ENCODE results near the gene SLC25A10.
"Not testable (repeated sequence)": the region's sequence is repeated elsewhere in the genome, so short reads cannot be mapped to it uniquely, and the experiment has no call there.

SLC25A10 gene

DNA sequence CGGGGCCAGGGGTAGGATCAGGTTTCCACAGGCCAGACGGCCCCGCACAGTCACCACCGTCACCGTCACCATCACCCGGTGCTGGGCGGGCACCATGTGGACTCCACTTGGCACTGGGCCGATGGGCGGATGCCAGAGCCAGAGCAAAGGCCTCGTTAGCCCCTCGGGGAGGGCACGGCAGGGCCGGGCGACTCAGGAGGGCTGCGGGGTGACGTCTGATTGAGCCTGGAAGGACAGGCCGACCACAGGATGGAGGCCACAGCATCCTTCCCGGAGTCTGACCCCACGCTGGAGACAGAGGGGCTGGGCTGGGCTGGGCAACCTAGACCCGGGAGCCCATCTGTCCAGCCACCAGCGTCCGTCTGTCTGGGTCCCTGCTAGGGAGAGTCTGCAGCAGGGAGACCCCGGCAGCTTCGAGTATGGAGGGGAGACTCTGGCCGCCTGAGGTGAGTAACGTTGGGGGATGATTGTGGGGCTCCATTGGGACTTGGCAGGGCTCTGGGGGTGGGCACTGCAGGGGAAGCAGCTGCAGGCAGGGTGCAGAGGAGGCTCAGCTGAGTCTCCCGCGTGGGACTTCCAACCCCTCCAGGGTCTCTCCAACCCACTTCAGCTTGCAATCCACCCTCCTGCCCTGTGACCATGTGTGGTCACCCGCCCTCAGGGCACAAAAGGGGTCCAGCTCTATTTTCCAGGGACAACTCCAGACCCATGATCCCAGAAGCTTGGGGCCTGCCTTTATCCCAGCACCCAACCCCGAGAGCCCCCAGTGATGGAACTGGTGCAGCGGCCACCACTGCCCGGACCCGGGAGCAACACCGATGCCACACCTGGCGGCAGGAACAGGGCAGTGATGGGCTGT is 22.6 kb downstream of the SLC25A10 start:
- DNase-seq (ENCODE audit: insufficient read length), result no peak
- TF ChIP-seq TAF1 (IDR thresholded peaks at IDR 0.05; ENCODE audit: borderline replicate concordance, low read depth, low read length) (no peak), POLR2AphosphoS5 (IDR thresholded peaks at IDR 0.05; ENCODE audit: low read depth, low read length) (no peak), POLR2A (IDR thresholded peaks at IDR 0.05; ENCODE audit: low read depth, low read length) (no peak)
- FAIRE-seq, result no peak

DNA sequence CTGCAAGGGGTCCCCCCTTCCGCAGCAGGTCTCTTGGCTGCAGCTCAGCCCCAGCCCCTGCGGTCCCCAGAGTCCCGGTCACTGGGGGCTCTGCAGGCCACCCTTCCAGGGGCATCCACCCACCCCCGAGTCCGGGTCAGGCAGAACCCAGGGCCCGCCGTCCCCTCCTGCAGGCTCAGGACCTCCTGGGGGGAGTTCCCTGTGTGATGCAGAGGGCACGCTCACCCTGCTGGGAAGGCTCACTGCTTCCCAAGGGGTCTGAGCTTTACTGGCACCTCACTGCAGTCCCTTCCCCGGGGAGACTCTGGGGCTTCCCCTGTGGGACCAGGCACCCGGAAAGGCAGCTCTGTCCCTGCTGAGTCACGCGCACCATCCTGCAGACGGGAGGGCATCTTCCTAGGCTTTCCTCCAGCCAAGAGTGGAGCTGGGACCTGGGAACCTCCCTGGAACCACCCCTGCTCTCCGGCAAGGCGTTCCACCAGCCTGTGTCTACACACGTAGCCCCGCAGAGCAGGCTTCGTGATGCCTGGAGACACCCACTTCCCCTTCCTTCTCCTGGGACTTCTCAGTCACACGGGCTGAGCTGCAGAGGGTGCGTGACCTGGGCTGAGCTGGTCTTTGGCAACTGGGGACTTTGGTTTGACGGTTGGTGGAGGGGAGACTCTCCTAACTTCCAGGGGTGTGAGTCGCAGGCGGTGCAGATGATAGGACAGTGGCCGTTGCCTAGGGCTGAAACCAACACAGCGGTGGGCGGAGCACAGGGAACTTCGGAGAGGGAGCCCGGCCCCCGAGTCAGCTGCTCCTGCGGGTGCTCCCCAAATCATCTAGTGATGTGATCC is 23.4 kb downstream of the SLC25A10 start:
- FAIRE-seq (peak; percentile 84), DNase-seq (ENCODE audit: insufficient read length) (no peak)
- no peak for TF ChIP-seq TAF1 (IDR thresholded peaks at IDR 0.05; ENCODE audit: borderline replicate concordance, low read depth, low read length)
- TF ChIP-seq POLR2AphosphoS5 (IDR thresholded peaks at IDR 0.05; ENCODE audit: low read depth, low read length), result no peak
- no peak for TF ChIP-seq POLR2A (IDR thresholded peaks at IDR 0.05; ENCODE audit: low read depth, low read length)

DNA sequence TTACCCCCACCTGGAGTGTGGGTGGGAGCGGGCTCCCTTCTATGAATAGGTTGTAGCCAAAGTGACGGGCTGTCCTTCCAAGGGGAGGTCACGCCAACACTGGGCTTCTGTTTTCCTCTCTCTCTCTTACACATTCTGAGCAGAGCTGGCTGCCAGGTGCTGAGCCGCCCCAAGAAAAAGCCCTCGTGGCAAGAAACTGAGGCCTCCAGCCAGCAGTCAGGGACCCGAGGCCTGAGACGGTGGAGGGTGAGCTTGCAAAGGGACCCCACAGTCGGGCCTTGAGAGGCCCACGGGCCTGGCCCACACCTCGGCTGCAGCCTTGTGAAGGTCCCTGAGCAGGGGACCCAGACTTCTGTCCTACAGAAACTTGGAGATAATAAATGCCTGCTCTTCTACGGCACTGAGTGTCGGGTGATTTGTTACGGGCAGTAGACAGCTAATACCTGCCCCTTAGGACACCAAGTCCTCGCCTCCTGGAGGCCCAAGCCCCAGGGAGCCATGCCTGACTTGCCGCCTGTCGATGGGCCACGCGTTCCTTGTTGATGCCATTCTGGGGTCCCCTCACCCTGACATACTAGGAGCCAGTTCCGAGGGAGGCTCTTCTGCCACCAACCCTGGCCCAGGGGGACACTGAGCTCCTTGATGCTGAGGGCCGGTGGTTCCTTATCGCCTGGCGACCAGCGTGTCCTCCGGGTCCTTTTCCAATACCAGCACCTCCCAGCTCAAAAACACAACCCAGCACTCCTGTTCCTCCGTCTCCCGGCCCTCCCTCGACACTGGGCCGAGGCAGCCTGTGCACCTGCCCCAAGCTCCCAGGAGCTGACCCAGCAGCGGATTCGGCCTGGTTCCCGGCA is 26.1 kb downstream of the SLC25A10 start:
- TF ChIP-seq POLR2AphosphoS5 (IDR thresholded peaks at IDR 0.05; ENCODE audit: low read depth, low read length) (no peak), TAF1 (IDR thresholded peaks at IDR 0.05; ENCODE audit: borderline replicate concordance, low read depth, low read length) (no peak), POLR2A (IDR thresholded peaks at IDR 0.05; ENCODE audit: low read depth, low read length) (no peak)
- DNase-seq (ENCODE audit: insufficient read length), result no peak
- FAIRE-seq, result no peak

DNA sequence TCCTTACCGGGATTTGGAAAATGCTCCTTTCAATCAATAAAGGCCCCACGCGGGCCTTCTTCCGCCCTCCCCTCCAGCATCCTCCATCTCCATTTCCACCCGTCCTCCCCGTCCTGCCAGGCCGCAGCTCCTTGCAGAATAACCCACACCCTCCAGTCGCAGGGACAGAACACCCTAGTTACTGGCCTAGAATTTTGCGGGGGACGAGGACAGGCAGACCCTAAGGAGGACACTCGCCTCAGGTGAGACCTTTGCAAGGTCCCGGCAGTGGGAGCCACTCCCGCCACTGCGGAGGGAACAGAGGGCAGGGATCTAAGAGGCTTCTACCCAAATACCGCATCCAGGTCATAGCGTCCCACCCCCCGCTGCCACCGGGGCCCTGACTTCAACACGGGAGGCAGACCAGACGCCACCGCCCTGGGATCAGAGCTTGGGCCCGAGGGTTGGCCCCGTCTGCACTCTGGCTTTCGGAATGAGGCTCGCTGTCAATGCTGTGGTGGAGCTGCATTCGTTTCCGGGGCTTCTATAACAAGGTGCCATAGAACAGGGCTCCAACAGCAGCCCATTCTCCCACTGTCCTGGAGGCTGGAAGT is 26.8 kb downstream of the SLC25A10 start:
- no peak for DNase-seq (ENCODE audit: insufficient read length)
- TF ChIP-seq POLR2A (IDR thresholded peaks at IDR 0.05; ENCODE audit: low read depth, low read length) (no peak), TAF1 (IDR thresholded peaks at IDR 0.05; ENCODE audit: borderline replicate concordance, low read depth, low read length) (no peak), POLR2AphosphoS5 (IDR thresholded peaks at IDR 0.05; ENCODE audit: low read depth, low read length) (no peak)
- FAIRE-seq, result no peak

DNA sequence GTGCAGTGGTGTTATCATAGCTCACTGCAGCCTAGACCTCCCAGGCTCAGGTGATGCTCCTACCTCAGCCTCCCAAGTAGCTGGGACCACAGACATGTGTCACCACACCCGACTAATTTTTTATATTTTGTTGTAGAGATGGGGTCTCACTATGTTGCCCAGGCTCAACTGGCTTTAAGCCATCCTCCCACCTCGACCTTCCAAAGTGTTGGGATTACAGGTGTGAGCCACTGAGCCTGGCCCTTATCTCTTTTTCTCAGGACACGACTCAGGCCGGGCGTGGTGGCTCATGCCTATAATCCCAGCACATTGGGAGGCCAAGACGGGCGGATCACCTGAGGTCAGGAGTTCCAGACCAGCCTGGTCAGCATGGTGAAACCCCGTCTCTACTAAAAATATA is 27.5 kb downstream of the SLC25A10 start:
- FAIRE-seq; DNase-seq (ENCODE audit: insufficient read length): not testable (repeated sequence)

DNA sequence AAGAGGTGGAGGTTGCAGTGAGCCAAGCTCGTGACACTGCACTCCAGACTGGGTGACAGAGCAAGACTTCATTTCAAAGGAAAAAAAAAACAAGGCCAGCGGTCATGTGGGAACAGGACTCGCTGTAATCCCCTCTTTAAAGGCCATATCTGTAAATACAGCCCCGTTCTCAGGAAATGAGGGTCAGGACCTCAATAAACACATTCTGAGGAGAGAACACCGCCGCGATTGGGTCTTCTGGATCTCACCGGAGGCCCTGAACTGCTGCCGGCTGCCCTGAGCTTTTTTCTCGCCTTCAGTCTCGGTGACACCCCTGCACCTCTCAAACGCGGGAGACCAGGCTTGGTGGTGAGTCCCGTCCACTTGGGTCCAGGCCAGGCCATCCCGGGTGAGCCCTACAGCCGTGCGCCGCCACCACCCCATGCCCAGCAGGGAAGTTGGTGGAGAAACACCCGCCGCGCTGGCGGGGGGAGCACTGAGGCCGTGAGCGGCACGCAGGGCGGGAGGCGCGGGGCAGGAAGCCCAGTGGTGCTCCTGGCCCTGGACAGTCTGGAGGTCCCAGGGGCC is 28.4 kb downstream of the SLC25A10 start:
- DNase-seq (ENCODE audit: insufficient read length) (no peak), FAIRE-seq (no peak)
- no peak for TF ChIP-seq POLR2AphosphoS5 (IDR thresholded peaks at IDR 0.05; ENCODE audit: low read depth, low read length)
- no peak for TF ChIP-seq POLR2A (IDR thresholded peaks at IDR 0.05; ENCODE audit: low read depth, low read length)
- no peak for TF ChIP-seq TAF1 (IDR thresholded peaks at IDR 0.05; ENCODE audit: borderline replicate concordance, low read depth, low read length)

DNA sequence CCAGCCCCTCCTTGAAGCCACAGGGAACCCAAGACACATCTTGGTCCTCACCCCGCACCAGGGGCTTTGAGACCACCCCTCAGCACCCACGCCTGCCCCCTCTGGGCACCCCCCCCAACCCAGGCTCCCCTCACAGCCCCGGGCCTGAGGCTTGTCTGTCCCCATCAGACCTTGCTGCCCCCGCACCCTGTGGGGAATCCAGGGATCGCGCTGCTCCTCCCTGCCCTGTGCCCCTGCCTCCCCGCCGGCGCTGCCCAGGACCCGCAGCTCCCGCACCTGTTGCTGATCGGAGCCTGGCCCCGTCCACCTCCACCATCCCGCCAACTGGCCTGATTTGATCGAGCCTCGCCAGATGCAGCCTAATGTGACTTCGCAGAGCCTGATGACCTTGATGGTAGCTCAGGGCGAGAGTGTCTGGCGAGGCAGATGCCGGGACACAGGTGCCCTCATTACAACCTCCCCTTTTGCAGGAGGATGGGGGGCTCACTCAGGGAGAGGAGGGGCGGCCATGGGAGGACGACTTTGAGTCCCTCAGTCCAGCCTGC is 29.0 kb downstream of the SLC25A10 start:
- FAIRE-seq, result no peak
- TF ChIP-seq TAF1 (IDR thresholded peaks at IDR 0.05; ENCODE audit: borderline replicate concordance, low read depth, low read length) (no peak), POLR2AphosphoS5 (IDR thresholded peaks at IDR 0.05; ENCODE audit: low read depth, low read length) (no peak), POLR2A (IDR thresholded peaks at IDR 0.05; ENCODE audit: low read depth, low read length) (no peak)

DNA sequence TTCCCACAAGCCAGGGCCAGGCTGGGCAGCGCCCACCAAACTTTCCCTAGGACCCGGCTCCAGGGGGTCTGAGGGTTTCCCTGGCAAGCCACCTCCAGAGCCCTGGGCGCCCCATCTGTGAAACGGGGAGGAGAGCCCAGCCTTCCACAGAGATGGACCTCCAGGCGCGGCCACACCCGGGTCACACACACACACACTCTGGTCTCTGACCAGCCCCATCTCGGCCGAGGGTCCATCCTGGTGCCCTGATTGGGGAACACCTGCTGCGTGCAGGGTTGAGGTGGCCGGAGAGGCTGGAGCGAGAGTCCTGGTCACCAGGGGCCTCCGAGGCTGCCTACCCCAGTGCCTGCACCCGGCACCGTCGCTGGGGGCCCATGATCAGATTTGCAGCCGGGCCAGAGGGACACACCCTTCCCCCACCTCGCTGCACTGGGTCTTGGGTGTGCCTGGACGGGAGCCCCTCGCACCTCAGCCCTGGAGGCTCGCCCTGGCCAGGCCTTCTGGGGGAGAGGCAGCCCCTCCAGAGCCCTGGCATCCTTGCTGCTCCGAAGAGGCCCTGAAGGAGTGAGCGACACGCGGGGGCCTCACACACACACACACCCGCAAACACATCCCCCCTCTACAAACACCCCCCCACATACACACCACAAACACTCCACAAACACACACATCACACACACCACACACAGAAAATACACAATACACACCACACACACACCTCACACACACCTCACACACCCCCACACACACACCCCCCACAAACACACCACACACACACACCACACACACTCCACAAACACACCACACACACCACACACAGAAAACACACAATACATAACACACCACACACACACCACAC is 29.7 kb downstream of the SLC25A10 start:
- FAIRE-seq (no peak), DNase-seq (ENCODE audit: insufficient read length) (no peak)
- TF ChIP-seq TAF1 (IDR thresholded peaks at IDR 0.05; ENCODE audit: borderline replicate concordance, low read depth, low read length) (no peak), POLR2A (IDR thresholded peaks at IDR 0.05; ENCODE audit: low read depth, low read length) (no peak), POLR2AphosphoS5 (IDR thresholded peaks at IDR 0.05; ENCODE audit: low read depth, low read length) (no peak)

More for the DNA sequence above, 29.0 kb downstream of the SLC25A10 start:
- no peak for DNase-seq (ENCODE audit: insufficient read length)

All from GM12892 (cell line).